Pancreas (tissue), 10 donors: ENCODE data around the gene PDZD2. TPM values are rescaled to one million over a fixed set of nuclear protein-coding genes. Genes with fewer than 3 reads are reported as not detected.
"Not testable (repeated sequence)": the region's sequence is repeated elsewhere in the genome, so short reads cannot be mapped to it uniquely, and the experiment has no call there.

Experiments
- ATAC-seq, 4 donors: fragments of 200-7000 bp; cut with Tn5 transposase; one replicate each; pipeline versions ENCODE4 v1.8.0 to v1.9.1; 2020; ENCODE audit warnings: mild to moderate bottlenecking in 4 of 4, moderate library complexity in 4 of 4
- DNase-seq, 6 donors: peaks; one replicate each; pipeline ENCODE4 v3.0.0-alpha.2; 2020
- FAIRE-seq: peaks from 2 replicates; lab custom pipeline; 2012; peaks lifted over from hg19 to GRCh38; lab: Jason Lieb, UNC
- H3K27ac ChIP-seq, 4 donors: fragments of 200-600 bp; sonication (generic); 1 replicate in 3 of 4; 2 replicates in 1 of 4; pipeline versions ENCODE4 v1.5.0 to v1.8.0; 2020
- H3K27me3 ChIP-seq, 4 donors: fragments of 200-600 bp; one replicate each; pipeline ENCODE4 v1.8.0; 2021
- H3K36me3 ChIP-seq, 3 donors: fragments of 200-600 bp; sonication (generic) in 1 of 3; one replicate each; pipeline versions ENCODE4 v1.5.0 to v1.8.0; 2020 to 2021
- H3K4me1 ChIP-seq, 3 donors: fragments of 200-600 bp; one replicate each; pipeline ENCODE4 v1.8.0; 2021
- H3K4me3 ChIP-seq, 4 donors: fragments of 200-600 bp; sonication (generic) in 2 of 4; one replicate each; pipeline versions ENCODE4 v1.5.0 to v1.8.0; 2020 to 2021
- H3K9me3 ChIP-seq, 4 donors: fragments of 200-600 bp; one replicate each; pipeline ENCODE4 v1.8.0; 2021
- CTCF ChIP-seq, 4 donors: fragments of 200-600 bp; sonication (generic) in 3 of 4; IDR thresholded peaks; one replicate each; pipeline versions ENCODE4 v1.5.0 to v1.8.0; 2021; ENCODE audit warnings: antibody characterized with exemption in 4 of 4
- WGBS, 2 donors: extraction: QIAGEN DNeasy Blood & Tissue Kit; methylation state at CpG; one replicate each; pipeline ENCODE4 v1.1.7; 2013; 5-methylcytosine and 5-hydroxymethylcytosine counted together
- intact Hi-C, 3 donors: fragments of 100-400 bp; cut with DNase I; formaldehyde crosslinking; loops; one replicate each; pipeline versions ENCODE4 v1.11.1 to v1.14.2; 2022
- polyA plus RNA-seq, 2 donors: library from polyadenylated mRNA; stranded (reverse); fragments of 200-250 nt; gene quantifications; one replicate each; pipeline ENCODE4 v1.2.3, GENCODE V29; 2013
- total RNA-seq, 6 donors: library from RNA; stranded (reverse); fragmentation: NEBNext Ultra II Directional in 4 of 6; extraction: Animal tissue kit (Norgen Biotek cat#: 25700) in 4 of 6; gene quantifications; one replicate each; pipeline versions ENCODE4 v1.2.1 to v1.2.4, GENCODE V29; 2021 to 2023
- donor health status: healthy with polysubstance abuse.
- donor health status: DM: no; HTN: no; CAD: no; lungs with moderate emphysema.
- donor health status: DM: no; HTN: no; CAD: no.
- donor health status: control.
- donor health status: control.
- donor health status: Bipolar disorder and iron deficiency.
- donor health status: DM: yes; HTN: yes; CAD: no.
- donor health status: DM: no; HTN: no; CAD: no.
- donor health status: DM: no; HTN: no; CAD: no.
- donor health status: DM: yes; HTN: yes; CAD: no.

Gene PDZD2
- total and polyA plus RNA-seq, 8 donors = 1.4 to 4.5 (median 3.3) TPM

GRCh38 chr5:32076699-32077695 is 438.1 kb downstream of the PDZD2 start:
- FAIRE-seq (peak; percentile 53), DNase-seq (peak in 1 of 6 donors; percentile 38), ATAC-seq (peak in 3 of 4 donors; percentile 52 to 71 (median 65))
- peak in 3 of 4 donors; percentile 39 to 49 (median 46) for TF ChIP-seq CTCF (IDR thresholded peaks at IDR 0.05)
- Histone ChIP-seq H3K4me1 (no peaks in the 10 kb centered on the region), H3K9me3 (no peaks in the 10 kb centered on the region), H3K36me3 (no peaks in the 10 kb centered on the region), H3K27ac (no peak overlapping the region), H3K27me3 (no peaks in the 10 kb centered on the region), H3K4me3 (no peak overlapping the region)
- intact Hi-C loops = loop anchor here in 2 of 3 donors (10.0 kb wide), 2 partner anchors 252 to 502 kb away; no protein-coding TSS in a partner anchor
- 31 to 34% methylated on average over 4 of the region's 4 CpGs for WGBS, 2 donors

- intact Hi-C loops = loop anchor here in 2 of 3 donors (10.0 kb wide), 2 partner anchors 254 to 504 kb away; no protein-coding TSS in a partner anchor
- H3K36me3 ChIP-seq, H3K4me3 ChIP-seq, H3K9me3 ChIP-seq, H3K27ac ChIP-seq, DNase-seq, FAIRE-seq, H3K4me1 ChIP-seq, H3K27me3 ChIP-seq, ATAC-seq: not testable (repeated sequence)
- 67 to 73% methylated on average over 6 of the region's 6 CpGs for WGBS, 2 donors
Measured at GRCh38 chr5:32078855-32079254, 439.9 kb downstream of the PDZD2 start.

DNA sequence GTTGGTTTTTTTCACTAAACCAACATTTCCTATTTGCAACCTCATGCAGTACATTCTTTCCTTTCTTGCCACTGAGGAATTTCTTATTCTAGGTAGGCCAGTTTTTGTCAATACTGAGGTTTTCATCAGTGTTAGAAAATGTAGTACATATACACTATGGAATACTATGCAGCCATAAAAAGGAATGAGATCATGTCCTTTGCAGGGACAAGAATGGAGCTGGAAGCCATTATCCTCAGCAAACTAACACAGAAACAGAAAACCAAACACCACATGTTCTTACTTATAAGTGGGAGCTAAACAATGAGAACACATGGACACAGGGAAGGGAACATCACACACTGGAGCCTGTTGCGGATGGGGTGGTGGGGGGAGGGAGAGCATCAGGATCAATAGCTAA is 441.6 kb downstream of the PDZD2 start:
- H3K4me1 ChIP-seq, DNase-seq, intact Hi-C loops, ATAC-seq, H3K27me3 ChIP-seq, H3K4me3 ChIP-seq, H3K9me3 ChIP-seq, FAIRE-seq, H3K27ac ChIP-seq, H3K36me3 ChIP-seq: not testable (repeated sequence)
- WGBS, 2 donors = 100% methylated on average over 1 of the region's 1 CpG

GRCh38 chr5:32082701-32083100 is 443.8 kb downstream of the PDZD2 start:
- Histone ChIP-seq H3K4me1 (no peaks in the 10 kb centered on the region), H3K27me3 (no peaks in the 10 kb centered on the region), H3K9me3 (no peaks in the 10 kb centered on the region), H3K27ac (no peak overlapping the region), H3K4me3 (no peak overlapping the region), H3K36me3 (no peaks in the 10 kb centered on the region)
- TF ChIP-seq CTCF (IDR thresholded peaks at IDR 0.05) = no peak
- 63 to 73% methylated on average over 4 of the region's 4 CpGs for WGBS, 2 donors
- DNase-seq (no peak), ATAC-seq (no peak), FAIRE-seq (no peak)
- intact Hi-C loops = no loop called here

DNA sequence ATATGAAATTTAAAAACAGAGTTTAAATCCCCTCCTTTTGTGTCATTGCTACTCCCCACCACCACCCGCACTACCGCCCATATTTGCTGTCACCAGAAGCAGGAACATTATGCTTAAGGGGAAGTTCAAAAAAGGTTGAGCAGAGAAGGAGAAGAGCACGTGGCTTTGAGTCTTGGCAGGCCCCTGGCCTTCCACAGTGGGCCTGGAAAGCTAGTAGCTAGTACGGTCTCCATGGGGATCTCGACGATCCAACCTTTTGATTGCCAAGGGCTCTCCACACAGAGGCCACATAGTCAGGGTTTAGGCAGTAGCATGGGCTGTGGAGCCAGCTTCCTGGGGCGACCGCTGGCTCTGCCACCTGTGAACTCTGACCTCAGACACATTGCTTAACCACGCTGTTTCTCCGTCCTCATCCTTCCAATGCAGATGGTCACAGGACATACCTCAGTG is 445.1 kb downstream of the PDZD2 start:
- no peak for TF ChIP-seq CTCF (IDR thresholded peaks at IDR 0.05)
- FAIRE-seq = no peak
- ATAC-seq = peak in 2 of 4 donors; percentile 8 to 20
- intact Hi-C loops = no loop called here
- Histone ChIP-seq H3K27me3 (no peaks in the 10 kb centered on the region), H3K36me3 (no peaks in the 10 kb centered on the region), H3K9me3 (no peaks in the 10 kb centered on the region), H3K27ac (no peak overlapping the region), H3K4me3 (no peak overlapping the region), H3K4me1 (no peaks in the 10 kb centered on the region)
- 86 to 89% methylated on average over 10 of the region's 10 CpGs for WGBS, 2 donors
- no peak for DNase-seq
